Fibroblast of mammary gland (primary cell): ENCODE results near the gene LPXN.

Experiments
- DNase-seq: peaks from one replicate; pipeline ENCODE4 v3.0.0-alpha.2; 2010; ENCODE audit warnings: low read depth
- H3K4me3 ChIP-seq: 2 replicates; pipeline ENCODE4 v1.5.1; 2011; ENCODE audit warnings: low read depth, mild to moderate bottlenecking, low read length, moderate library complexity; ENCODE audit not compliant: control insufficient read depth
- TF ChIP-seq, protein P1 (sequence below): conservative IDR thresholded peaks from 2 replicates; pipeline ENCODE4 v1.5.1; 2011; ENCODE audit warnings: low read depth, low read length, inconsistent platforms; ENCODE audit not compliant: control insufficient read depth, insufficient read depth

The LPXN gene

GRCh38 chr11:58560842-58561241 lies 14.8 kb downstream of the LPXN start:
- no peak for DNase-seq
- H3K4me3 ChIP-seq = no peak overlapping the region
- TF ChIP-seq, protein P1, sequence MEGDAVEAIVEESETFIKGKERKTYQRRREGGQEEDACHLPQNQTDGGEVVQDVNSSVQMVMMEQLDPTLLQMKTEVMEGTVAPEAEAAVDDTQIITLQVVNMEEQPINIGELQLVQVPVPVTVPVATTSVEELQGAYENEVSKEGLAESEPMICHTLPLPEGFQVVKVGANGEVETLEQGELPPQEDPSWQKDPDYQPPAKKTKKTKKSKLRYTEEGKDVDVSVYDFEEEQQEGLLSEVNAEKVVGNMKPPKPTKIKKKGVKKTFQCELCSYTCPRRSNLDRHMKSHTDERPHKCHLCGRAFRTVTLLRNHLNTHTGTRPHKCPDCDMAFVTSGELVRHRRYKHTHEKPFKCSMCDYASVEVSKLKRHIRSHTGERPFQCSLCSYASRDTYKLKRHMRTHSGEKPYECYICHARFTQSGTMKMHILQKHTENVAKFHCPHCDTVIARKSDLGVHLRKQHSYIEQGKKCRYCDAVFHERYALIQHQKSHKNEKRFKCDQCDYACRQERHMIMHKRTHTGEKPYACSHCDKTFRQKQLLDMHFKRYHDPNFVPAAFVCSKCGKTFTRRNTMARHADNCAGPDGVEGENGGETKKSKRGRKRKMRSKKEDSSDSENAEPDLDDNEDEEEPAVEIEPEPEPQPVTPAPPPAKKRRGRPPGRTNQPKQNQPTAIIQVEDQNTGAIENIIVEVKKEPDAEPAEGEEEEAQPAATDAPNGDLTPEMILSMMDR = no peak

DNA sequence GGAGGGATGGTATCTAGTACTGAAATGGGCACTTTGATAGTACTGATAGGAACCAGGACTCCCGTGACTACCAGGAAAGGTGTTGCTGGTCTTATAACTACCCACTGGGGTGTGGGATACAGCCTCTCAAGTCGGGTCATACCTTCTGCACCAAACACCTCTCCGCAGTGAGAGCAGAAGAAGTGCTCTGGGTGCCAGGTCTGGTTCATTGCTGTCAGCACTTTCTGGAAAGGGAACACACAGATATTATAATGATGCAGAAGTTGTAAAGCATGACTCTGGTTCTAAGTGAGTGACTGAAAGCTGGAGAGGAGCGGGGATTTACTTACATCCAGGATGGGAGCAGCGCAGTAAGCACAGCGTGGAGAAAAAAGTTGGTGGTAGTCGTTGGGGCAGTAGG lies 26.0 kb downstream of the LPXN start:
- no peak for DNase-seq
- no peak overlapping the region for H3K4me3 ChIP-seq
- TF ChIP-seq, protein P1 = no peak

DNA sequence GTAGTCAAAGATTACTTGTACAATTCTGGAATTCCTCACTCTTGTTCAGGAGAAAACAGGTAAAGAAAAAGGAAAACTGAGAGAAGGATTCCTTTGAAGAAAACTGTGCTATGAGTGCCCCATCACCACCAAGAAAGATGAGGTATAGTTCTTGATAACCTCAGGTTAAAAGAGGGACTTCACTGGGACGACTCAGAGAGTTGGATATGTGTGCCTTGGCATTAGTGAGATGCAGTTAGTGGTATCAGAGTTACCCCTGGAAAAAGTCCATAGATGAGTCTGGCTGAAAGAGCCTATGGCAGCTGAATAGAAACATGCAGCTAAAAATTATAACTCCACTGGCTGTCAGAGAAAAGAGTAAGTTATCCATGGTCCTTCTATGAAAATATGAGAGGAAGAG lies 28.8 kb downstream of the LPXN start:
- H3K4me3 ChIP-seq = no peak overlapping the region
- TF ChIP-seq, protein P1 = no peak
- no peak for DNase-seq

DNA sequence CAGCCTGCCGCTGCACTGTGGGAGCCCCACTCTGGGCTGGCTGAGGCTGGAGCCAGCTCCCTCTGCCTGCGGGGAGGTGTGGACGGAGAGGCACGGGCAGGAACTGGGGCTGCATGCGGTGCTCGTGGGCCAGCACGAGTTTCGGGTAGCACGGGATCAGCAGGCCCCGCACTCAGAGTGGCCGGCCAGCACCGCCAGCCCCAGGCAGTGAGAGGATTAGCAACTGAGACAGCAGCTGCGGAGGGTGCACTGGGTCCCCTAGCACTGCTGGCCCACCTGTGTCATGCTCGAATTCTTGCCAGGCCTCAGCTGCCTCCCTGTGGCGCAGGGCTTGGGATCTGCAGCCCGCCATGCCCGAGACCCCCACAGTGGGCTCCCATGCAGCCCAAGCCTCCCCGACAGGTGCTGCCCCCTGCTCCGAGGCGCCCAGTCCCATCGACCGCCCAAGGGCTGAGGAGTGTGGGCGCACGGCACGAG lies 43.8 kb downstream of the LPXN start:
- no peak overlapping the region for H3K4me3 ChIP-seq
- DNase-seq = no peak
- TF ChIP-seq, protein P1 = no peak

DNA sequence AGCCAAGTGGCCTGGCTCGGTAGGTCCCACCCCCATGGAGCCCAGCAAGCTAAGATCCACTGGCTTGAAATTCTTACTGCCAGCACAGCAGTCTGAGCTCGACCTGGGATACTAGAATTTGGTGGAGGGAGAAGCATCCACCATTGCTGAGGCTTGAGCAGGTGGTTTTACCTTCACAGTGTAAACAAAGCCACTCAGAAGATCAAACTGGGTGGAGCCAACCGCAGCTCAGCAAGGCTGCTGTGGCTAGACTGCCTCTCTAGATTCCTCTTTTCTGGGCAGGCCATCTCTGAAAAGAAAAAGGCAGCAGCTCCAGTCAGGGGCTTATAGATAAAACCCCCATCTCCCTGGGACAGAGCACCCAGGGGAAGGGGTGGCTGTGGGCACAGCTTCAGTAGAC lies 45.4 kb downstream of the LPXN start:
- DNase-seq = no peak
- TF ChIP-seq, protein P1 = no peak
- H3K4me3 ChIP-seq = no peak overlapping the region

DNA sequence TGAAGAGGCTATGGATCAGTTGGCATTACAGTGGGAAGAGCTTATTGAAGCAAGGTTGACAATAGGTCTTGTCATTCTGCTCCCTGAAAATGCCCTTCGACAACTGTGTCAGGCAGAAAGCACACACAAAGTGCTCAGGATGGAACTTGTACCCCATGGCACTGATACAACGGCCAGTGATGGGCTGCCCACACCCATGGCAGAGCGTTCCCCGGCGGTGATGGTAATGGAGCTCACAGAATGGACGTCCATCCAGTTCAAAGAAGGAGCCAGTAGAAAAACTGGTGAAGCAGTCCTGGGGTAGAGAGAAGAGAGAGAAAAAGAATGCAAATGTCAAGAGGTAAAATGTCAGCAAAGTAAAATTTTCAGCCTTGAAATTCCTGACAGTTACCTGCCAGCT lies 48.2 kb downstream of the LPXN start:
- H3K4me3 ChIP-seq = no peak overlapping the region
- TF ChIP-seq, protein P1 = no peak
- no peak for DNase-seq

DNA sequence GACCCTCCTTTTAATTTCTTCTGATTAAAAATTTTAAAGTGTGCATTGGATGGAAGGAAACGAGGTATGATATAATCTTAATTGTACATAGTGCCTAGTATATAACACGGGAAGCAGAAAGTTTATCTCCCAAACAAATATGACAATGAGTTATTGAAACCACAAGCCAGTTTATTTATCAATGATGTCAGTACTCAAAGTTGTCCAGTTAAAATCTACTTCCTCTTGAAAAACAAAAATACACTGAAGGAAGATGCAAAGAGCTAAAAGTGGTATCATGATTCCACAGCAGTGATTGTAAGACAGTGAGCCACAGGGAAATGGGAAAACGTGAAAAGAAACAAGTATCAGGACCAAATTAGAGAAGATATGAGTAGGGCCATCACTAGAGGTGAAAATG lies 48.9 kb downstream of the LPXN start:
- no peak for DNase-seq

More for the DNA sequence above, 48.9 kb downstream of the LPXN start:
- no peak overlapping the region for H3K4me3 ChIP-seq
- TF ChIP-seq, protein P1 = no peak
